HG02571 (cell line): Measurements from ENCODE around the gene PDZD2.
"Not testable (repeated sequence)": the region's sequence is repeated elsewhere in the genome, so short reads cannot be mapped to it uniquely, and the experiment has no call there.

Source experiments
- ATAC-seq: cut with Tn5 transposase; IDR thresholded peaks from one replicate; pipeline ENCODE4 v1.9.1; 2021; ENCODE audit warnings: mild to moderate bottlenecking, moderate library complexity; ENCODE audit not compliant: unreplicated experiment

Gene PDZD2

DNA sequence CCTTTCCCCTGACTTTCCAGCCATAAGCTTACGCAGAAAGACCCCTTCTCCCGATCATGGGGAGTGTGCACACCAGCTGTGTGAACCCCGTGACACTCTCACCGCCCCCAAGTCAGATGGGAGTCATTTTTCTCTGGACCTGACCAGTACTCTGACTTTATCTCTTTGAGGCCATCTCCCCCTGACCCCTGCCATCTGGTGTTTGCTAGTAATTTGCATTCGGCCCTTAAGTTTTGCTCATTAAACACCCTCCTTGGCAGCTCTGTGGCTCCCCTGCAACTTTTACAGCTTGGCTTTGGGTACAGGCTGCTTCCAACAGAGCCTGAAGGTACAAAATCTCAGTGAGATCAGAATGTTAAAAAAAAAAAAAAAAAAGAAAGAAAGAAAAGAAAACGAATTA lies 43.9 kb downstream of the PDZD2 start:
- no peak for ATAC-seq

DNA sequence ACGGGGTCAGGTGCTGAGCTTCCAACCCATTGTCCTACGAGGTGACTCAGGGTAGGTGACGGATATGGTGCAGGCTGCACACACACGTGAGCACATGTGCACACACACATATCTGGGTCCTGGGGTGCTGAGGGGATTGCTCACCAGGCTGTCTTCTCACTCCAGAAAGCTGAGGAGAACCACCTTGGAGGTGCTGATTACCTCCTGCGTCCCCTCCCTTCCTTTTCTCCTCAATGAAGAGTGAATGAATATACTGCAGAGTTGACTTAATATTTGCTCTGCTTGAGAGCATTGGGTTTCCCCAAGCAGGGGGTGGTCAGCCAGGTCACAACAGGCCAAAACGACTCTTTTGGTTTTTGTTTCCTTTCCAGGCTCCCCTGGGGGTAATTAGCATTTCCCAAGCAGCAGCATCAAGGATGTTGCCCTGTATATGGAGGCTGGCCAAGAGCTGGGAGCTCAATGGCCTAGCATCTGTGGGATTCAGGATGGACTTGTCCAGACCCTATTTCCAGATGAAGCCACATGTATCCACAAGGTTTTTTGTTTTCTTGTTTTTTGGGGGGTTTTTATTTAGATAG lies 49.7 kb downstream of the PDZD2 start:
- no peak for ATAC-seq

DNA sequence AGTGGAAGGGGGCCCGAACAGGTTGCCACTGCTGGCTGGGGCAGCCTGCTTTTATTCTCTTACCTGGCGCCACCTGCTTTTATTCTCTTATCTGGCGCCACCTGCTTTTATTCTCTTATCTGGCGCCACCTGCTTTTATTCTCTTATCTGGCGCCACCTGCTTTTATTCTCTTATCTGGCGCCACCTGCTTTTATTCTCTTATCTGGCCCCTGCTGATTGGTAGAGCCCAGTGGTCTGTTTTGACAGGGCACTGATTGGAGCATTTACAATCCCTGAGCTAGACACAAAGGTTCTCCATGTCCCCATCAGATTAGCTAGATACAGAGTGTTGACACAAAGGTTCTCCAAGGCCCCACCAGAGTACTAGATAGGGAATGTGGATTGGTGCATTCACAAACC lies 52.5 kb downstream of the PDZD2 start:
- ATAC-seq: not testable (repeated sequence)

DNA sequence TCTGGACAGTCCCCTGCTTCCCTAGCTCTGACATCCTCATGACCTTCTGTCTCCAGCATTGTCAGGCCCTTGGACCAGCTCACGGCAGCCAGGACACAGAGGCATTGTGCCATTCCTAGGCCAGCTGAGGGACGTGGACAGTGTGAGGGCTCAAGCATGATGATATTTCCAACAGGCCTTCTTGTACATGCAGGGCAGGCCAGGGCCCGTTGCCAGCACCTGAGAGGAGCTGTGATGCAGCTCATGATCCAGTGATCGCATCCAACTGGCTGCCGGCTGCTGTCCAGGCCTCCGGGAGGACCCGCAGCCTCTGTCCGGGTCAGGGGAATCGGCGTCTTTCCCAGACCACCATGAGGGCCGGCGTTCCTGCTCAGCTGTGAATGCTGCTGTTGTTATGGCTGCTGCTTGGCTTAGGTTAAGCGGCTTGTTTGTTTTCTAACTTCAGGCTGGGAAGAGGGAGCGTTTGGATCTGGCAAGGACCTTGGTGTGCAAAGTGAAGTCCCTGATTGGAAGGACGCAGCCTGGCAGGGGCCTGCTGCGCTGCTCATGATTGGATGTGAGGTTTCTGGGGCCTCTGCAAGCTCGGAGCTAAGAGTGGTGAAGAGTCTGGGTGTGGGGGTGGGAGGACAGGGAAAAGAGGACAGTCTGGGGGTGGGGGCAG lies 53.8 kb downstream of the PDZD2 start:
- ATAC-seq: no peak

DNA sequence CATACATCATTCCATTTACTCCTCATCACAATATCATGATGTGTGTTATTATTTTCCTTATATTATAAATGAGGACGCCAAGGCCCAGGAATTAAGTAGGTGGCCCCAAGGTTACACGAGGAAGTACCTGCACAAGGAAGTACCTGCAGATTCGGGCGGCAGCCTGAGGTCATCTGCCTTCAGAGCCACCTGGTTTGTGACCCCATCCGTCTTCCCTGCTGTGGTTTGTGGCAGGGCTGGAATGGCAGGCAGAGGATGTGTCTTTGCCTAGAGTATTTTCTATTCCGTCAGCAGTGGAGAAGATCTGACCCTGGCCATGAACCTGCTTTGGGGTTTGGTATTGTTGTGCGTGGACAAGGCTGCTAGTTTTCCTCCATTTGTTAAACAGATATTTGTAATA lies 59.7 kb downstream of the PDZD2 start:
- ATAC-seq: no peak

DNA sequence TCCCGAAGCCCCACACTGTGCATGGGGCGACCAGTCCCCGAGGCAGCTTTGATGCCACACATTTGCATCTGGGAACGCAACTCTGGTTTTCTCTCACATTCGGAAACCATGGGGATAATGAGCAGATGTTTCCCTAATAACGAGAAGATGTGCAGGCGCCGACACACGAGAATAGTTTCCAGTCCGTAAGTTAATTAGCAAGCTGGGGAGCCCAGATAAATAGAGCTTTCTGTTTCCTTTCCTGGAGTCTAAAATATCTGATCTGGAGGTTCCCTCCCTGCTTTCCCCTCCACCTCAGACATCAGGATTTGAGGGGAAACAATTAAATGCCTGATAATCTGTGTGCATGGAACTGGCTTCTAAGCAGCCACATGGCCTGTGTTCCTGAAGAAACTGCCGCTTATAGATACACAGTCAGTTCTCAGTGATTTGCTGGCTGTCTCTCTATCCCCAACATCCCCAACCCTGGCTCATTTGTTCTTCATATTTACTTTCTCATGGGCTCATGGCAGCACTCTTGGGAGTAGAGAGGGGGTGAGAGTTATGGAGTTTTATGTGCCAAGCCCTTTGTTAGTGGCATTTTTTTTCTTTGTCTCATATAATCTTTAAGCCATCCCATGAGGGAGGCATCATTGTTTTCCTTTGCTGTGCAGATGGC lies 62.8 kb downstream of the PDZD2 start:
- ATAC-seq: no peak

DNA sequence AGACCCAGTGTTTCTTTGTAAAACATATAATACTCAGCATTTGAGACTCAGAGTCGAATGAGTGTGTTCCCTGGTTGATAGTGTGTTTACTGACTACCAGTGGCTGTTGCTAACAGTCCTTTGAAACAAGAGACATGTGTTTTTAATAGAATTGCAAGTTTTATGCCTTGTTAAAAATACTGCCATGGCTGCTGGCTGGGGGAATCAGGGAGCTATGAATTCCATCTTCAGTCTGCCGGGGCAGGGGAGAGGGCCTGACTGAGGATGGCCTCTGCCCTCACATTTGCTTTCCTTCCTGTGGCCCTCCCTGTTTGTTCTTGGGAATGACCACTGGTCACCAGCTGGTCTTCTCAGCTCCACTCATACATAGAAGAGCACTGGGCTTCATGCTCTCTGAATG lies 63.8 kb downstream of the PDZD2 start:
- no peak for ATAC-seq

DNA sequence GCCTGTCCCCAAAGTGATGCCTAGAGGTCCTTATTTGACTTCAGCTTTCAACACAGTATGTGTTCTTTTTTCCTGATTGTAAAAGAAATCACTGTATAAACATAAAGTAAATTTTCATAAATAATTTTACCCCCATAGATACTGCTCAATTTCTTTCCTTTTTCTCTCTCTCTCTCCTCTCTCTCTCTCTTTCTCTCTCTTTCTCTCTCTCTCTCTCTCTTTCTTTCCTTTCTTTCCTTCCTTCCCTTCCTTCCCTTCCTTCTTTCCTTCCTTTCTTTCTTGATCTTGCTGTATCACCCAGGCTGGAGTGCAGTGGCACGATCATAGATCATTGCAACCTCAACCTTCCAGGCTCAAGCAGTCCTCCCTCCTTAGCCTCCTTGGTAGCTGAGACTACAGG lies 64.8 kb downstream of the PDZD2 start:
- ATAC-seq: no peak

DNA sequence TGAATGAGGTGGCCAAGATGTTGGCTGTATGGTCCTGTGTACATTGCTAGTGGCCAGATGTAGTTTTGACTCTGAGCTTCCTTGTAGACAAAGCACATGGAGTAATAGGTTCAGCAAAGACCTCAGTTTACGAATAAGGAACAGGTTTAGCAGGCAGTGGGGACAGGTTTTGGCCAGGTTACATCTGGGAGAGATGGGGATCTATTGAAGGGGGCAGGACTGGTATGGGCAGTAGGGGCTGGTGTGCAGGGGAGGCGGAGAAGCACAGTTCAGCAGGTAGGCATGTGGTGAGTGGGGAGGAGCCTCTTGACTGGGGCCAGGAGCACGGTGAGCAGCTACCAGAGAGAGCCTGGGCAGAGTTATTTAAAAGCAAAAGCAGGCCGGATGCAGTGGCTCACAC lies 67.3 kb downstream of the PDZD2 start:
- ATAC-seq: no peak

DNA sequence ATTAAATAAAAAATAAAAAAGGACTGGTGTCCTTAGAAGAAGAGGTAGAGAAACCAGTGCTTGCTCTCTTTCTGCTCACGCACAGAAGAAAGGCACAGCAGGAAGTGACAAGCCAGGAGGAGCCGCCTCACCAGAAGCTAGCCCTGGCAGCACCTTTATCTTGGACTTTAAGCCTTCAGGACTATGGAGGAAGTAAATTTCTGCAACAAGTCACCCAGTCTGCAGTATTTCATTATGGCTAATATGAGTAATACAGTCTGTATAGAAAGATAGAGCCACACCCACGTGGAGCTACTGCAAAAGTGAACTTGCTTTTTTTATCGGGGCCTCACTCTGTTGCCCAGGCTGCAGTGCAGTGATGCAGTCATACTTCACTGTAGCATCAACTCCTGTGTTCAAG lies 68.4 kb downstream of the PDZD2 start:
- ATAC-seq: no peak

DNA sequence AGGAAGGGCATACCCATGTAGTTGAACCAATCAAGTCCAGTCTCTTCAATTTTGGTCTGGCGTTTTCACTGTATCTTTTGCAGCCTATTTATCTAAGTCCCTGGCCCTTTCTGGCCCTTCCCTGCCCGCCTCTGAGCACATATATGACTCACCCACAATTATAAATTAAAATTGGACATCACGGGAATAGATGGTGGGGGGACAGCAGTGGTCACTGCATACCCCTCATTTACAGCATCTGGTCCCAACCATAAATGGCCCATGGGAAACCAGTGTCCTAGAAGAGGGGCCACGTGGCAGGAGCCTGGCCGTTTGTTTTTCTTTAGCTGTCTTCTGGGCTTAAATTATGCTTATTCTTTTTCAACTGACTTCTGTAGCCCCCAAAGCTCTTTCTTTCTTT lies 69.2 kb downstream of the PDZD2 start:
- ATAC-seq: no peak

DNA sequence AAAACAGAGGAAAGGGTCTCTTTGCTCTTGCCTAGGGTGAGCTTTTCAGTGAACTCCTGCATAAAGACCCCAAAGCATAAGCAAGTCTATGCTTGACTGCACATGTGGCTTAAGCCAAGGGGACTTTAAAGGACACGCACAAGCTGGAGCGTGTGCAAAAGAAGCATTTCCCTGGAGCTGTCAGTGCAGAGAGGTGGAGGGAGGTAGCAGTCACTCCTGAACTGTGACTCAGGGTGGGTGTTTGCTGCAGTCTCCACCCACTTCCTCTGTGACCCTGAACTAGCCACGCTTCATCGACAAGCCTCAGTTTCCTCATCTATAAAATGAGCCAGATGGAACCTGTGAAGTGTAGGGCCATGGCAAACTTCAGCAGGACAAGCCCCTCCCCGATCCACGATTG lies 72.4 kb downstream of the PDZD2 start:
- no peak for ATAC-seq

DNA sequence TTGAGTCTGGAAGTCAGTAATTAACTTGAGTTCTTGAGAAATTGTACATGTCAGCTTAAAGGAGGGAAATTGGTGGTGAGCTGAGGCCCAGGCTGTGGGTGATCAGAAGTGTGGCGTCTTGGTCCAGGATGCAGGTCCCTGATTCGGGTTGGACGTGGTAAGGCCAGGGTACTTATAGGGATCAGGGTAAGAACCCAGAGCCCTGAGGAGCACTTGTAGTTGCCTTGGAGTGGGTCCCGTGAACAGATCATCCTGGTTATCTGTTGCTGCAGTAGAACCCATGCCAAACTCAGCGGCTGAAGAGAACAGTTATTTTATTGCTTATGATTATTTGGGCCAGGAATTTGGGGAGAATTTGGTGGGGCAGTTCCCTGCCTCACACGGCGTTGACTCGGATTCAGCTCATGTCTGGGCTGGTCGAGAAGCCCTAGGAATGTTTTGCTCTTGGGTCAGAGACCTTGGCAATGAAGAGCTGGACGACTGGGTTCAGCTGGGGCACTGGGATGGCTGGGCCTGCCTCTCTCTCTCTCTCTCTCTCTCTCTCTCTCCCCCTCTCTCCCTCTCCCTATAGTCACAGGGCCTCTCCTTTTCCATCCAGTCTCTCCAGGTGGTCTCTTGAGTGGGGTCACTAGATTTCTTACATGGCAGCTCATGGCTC lies 73.1 kb downstream of the PDZD2 start:
- ATAC-seq: no peak

DNA sequence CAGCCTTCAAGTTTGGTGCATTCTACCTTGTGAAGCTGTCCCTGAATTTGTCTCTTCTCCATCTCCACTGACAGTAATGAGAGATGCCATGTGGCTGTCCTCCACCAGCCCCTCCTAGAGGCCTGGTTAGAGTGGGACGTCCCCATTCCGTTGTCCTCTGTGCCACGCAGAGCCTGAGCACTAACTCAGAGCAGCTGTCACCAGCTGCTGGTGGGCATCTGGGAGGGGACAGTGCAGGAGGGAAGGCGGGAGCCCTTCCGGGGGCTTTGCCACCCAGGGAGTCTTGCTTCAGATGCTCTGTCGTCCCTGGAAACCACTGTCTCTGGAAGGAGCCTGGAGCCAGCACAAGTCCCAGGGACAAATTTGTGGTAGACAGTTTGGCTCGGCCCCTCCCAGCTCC lies 78.6 kb downstream of the PDZD2 start:
- ATAC-seq: no peak

DNA sequence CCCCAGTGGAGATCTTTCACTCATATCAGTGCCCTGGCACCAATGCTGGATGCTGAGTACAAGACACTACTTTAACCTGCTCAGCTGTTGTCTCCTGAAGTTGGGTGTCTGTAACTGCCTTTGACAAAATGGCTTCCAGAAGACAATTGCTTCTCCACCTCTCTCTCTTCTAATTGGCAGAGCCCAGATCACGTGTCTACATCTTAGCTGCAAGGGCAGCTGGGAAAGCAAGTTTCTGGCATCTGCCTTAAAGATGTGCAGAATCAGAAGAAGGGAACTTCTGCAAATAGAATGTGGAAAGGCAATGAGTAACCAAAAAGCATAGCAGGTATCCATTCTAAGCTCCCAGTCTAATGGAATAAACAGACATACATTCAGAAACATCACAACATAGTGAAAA lies 81.1 kb downstream of the PDZD2 start:
- ATAC-seq: no peak

DNA sequence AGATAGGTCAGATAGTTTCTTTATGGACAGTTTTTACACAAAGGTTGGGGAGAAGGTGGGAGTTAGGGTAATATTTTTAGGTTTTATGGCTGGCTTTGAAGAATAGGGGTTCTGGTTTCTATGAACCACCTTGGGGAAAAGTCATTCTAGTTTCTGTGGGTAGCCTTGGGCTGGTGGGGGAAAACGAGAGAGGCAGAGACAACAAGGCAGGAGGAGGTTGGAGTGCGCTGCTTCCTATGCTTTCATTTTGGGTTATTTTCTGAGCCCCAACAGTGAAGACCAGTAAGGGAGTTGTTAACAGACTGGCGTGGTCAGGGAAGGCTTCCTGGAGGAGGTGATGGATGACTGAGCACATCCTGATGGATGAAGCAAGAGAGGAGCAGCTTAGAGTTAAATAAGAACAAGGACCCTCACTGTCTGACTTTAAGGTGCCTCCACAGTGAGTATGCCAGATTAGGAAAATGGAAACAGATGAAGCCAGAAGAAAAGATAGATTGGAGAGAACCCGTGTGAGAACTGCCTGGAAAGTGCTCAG lies 81.9 kb downstream of the PDZD2 start:
- ATAC-seq: no peak

DNA sequence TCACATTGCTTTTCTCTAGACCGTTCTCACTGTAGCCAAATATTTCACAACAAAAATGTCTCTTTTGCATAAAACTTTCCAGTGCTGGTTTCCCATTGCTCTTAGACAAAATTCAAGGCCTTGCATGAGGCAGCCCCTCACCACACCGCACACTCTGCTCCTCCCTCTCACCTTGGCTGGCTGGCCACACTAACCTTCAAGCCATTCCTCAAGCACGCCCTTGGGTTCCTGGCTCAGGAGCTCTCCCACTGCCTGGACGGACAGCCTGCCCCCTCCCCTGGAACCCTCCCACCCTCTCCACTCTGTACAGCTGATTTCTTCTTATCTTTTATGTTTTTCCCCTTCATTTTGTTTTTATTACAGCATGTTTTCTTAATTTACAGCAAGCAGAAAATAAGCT lies 83.2 kb downstream of the PDZD2 start:
- no peak for ATAC-seq

DNA sequence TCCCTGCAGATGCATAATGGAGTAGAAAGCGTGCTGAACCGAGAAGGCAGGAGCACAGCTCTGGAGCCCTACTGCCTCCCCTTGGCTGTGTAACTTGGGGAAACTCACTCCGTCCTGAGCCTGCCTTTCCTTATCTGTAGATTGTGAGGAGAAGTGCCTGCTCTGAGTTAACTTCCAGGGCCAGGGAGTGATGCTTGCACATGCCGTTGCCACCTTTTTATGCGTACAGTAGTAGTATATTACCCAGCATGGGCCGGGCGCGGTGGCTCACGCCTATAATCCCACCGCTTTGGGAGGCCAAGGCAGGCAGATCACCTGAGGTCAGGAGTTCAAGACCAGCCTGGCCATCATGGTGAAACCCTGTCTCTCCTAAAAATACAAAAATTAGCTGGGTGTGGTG lies 87.1 kb downstream of the PDZD2 start:
- ATAC-seq: no peak

DNA sequence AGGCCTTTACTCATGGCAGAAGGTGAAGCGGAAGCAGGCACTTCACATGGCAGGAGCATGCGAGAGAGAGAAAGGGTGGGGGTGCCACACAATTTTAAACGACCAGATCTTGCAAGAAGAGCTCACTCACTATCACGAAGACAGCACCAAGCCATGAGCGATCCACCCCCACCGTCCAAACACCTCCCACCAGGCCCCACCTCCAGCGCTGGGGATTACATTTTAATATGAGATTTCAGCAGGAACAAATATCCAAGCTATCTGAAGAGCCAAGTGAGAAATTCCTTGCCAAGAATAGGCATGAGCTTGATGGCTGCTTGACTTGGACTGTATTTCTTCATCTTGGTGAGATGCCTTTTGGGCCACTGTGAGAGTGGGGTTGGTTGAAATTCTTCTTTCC lies 88.0 kb downstream of the PDZD2 start:
- ATAC-seq: no peak

DNA sequence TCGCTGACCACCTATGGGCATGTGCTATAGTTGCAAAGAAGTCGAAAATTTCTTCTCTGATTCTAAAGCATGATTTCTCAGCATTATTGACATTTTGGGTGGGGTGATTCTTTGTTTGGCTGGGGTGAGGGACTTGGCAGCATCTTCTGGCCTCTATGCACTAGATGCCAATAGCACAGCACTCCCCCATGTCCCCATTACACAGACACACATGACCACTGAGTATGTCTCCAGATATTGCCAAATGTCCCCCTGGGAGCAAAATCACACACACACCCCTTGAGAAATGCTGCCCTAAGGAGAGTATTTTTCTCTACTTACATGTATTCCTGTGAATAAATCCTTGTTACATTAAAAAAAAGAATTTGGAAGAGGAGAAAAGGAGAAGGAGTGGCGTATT lies 89.1 kb downstream of the PDZD2 start:
- no peak for ATAC-seq

DNA sequence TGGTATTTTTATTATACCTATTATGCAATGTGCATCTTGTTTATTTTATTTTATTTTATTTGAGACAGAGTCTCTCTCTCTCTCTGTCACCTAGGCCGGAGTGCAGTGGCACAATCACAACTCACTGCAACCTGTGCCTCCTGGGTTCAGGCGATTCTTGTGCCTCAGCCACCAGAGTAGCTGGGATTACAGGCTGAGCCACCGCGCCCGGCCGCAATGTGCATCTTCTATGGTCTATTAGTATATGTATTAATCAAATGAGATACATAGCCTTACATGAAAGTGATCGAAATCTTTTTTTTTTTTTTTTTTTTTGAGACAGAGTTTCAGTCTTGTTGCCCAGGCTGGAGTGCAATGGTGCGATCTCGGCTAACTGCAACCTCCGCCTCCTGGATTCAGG lies 89.9 kb downstream of the PDZD2 start:
- not testable (repeated sequence) for ATAC-seq

DNA sequence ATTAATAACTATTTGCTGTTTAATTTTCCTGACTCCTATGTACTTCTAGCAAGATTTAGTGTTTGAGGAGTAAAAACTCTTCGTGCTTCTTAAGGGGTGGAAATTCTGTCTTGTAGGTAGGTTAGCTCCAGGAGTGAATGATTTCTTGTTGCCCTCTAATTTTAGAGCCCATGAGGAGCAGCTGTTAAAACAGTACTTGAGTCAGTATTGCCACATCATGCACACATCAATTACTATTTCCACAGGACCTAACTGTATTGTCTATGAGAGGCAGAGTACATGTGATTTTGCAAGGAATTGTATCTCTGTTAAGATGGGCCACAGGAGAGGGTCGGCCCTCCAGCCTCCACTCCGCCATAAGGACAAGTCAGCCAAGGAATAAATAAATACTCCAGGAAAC lies 91.2 kb downstream of the PDZD2 start:
- ATAC-seq: no peak
